ENCODE results near the gene PRPF39.

Gene PRPF39

GRCh38 chr14:45044638-45045037 is 39.3 kb upstream of the PRPF39 start:
- DNase-seq: no peak
- H3K4me1 ChIP-seq (ENCODE audit: low read length): no peaks in the 10 kb centered on the region
- H3F3A ChIP-seq (ENCODE audit: insufficient read depth, low read length): no peaks in the 10 kb centered on the region
- H2AFZ ChIP-seq (ENCODE audit: low read length): no peak overlapping the region
- no peaks in the 10 kb centered on the region for H3K36me3 ChIP-seq (replicated peaks; ENCODE audit: insufficient read depth, low read length)
- TF ChIP-seq EZH2phosphoT487 (IDR thresholded peaks at IDR 0.05; ENCODE audit: low read length) (no peak), EZH2 (optimal IDR thresholded peaks at IDR 0.05; ENCODE audit: low read depth, low read length) (no peak), CTCF (IDR thresholded peaks at IDR 0.05; ENCODE audit: low read length) (no peak)
- H3K27ac ChIP-seq (ENCODE audit: low read length): no peak overlapping the region
- no peaks in the 10 kb centered on the region for H3K9me3 ChIP-seq (replicated peaks; ENCODE audit: insufficient read depth, low read length)
- no peaks in the 10 kb centered on the region for H3K27me3 ChIP-seq (replicated peaks; ENCODE audit: insufficient read depth, low read length)
- no peak overlapping the region for H3K4me2 ChIP-seq (ENCODE audit: low read depth, low read length)
- no peaks in the 10 kb centered on the region for H3K79me2 ChIP-seq (ENCODE audit: low read length)
- H3K9ac ChIP-seq (ENCODE audit: low read length): no peak overlapping the region
- H3K4me3 ChIP-seq (ENCODE audit: low read length): no peak overlapping the region
- no peaks in the 10 kb centered on the region for H4K20me1 ChIP-seq (ENCODE audit: insufficient read depth, low read length)
- H3K9me2 ChIP-seq (replicated peaks; ENCODE audit: insufficient read depth, low read length): no peaks in the 10 kb centered on the region

- Histone ChIP-seq H3K9me3 (replicated peaks; ENCODE audit: insufficient read depth, low read length) (no peaks in the 10 kb centered on the region), H3K9me2 (replicated peaks; ENCODE audit: insufficient read depth, low read length) (no peaks in the 10 kb centered on the region), H2AFZ (ENCODE audit: low read length) (no peak overlapping the region), H3K4me3 (ENCODE audit: low read length) (no peak overlapping the region), H3F3A (ENCODE audit: insufficient read depth, low read length) (no peaks in the 10 kb centered on the region), H3K27me3 (replicated peaks; ENCODE audit: insufficient read depth, low read length) (no peaks in the 10 kb centered on the region), H3K27ac (ENCODE audit: low read length) (no peak overlapping the region), H3K4me1 (ENCODE audit: low read length) (no peaks in the 10 kb centered on the region), H3K4me2 (ENCODE audit: low read depth, low read length) (no peak overlapping the region), H4K20me1 (ENCODE audit: insufficient read depth, low read length) (no peaks in the 10 kb centered on the region), H3K79me2 (ENCODE audit: low read length) (no peaks in the 10 kb centered on the region), H3K36me3 (replicated peaks; ENCODE audit: insufficient read depth, low read length) (no peaks in the 10 kb centered on the region), H3K9ac (ENCODE audit: low read length) (no peak overlapping the region)
- TF ChIP-seq EZH2 (optimal IDR thresholded peaks at IDR 0.05; ENCODE audit: low read depth, low read length): no peak
- TF ChIP-seq CTCF (IDR thresholded peaks at IDR 0.05; ENCODE audit: low read length): no peak
- TF ChIP-seq EZH2phosphoT487 (IDR thresholded peaks at IDR 0.05; ENCODE audit: low read length): no peak
- no peak for DNase-seq
Observed at GRCh38 chr14:45048385-45048784, 35.5 kb upstream of the PRPF39 start.

GRCh38 chr14:45051180-45051579 is 32.7 kb upstream of the PRPF39 start:
- H3K79me2 ChIP-seq (ENCODE audit: low read length): no peaks in the 10 kb centered on the region

More at GRCh38 chr14:45051180-45051579, 32.7 kb upstream of the PRPF39 start:
- H3K36me3 ChIP-seq (replicated peaks; ENCODE audit: insufficient read depth, low read length): no peaks in the 10 kb centered on the region
- no peaks in the 10 kb centered on the region for H3K9me3 ChIP-seq (replicated peaks; ENCODE audit: insufficient read depth, low read length)
- no peaks in the 10 kb centered on the region for H3K27me3 ChIP-seq (replicated peaks; ENCODE audit: insufficient read depth, low read length)
- no peak overlapping the region for H3K4me3 ChIP-seq (ENCODE audit: low read length)
- no peaks in the 10 kb centered on the region for H4K20me1 ChIP-seq (ENCODE audit: insufficient read depth, low read length)
- H3K4me1 ChIP-seq (ENCODE audit: low read length): no peaks in the 10 kb centered on the region
- no peak overlapping the region for H3K4me2 ChIP-seq (ENCODE audit: low read depth, low read length)
- no peak overlapping the region for H2AFZ ChIP-seq (ENCODE audit: low read length)
- no peak for TF ChIP-seq EZH2phosphoT487 (IDR thresholded peaks at IDR 0.05; ENCODE audit: low read length)
- TF ChIP-seq EZH2 (optimal IDR thresholded peaks at IDR 0.05; ENCODE audit: low read depth, low read length): no peak
- TF ChIP-seq CTCF (IDR thresholded peaks at IDR 0.05; ENCODE audit: low read length): no peak
- no peak for DNase-seq
- H3K9me2 ChIP-seq (replicated peaks; ENCODE audit: insufficient read depth, low read length): no peaks in the 10 kb centered on the region
- H3K9ac ChIP-seq (ENCODE audit: low read length): no peak overlapping the region
- no peak overlapping the region for H3K27ac ChIP-seq (ENCODE audit: low read length)
- H3F3A ChIP-seq (ENCODE audit: insufficient read depth, low read length): no peaks in the 10 kb centered on the region
